Measurements from ENCODE around the gene RNF217.

- TF ChIP-seq CTCF (IDR thresholded peaks at IDR 0.05), result no peak
- TF ChIP-seq POLR2A (IDR thresholded peaks at IDR 0.05), result no peak
Observed at GRCh38 chr6:125013938-125014660, 51.9 kb downstream of the RNF217 start.
